ENCODE data around the gene NFATC2.

NFATC2 gene

DNA sequence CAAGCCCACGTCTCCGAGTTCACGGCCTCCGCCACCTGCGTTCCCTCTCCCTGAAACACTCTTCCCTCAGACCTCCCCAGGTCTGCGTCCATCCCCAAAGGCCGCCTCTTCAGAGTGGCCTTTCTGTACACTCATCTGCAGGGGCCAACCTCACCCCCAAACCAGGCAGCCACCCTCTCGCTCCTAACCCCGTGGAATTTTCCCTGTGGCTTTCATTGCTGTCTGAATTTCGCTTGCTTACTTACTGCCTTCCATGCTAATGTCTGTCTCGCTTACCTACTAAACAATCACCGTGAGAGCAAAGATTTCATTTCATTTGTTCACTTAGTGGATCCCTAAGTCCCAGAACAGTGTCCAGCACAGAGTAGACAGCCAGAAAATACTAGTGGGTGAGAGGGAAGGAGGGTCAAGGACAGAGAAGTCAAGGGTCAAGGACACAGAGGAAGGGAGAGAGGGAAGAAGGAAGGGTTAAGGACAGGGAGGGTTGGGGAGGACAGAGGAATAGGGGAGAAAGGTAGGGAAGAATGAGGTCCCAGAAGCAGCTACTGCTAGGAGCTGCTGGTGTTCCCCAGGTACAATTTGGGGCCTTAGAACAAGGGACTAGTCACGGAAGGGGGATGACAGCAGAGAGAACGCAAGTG, 114.7 kb downstream of the NFATC2 start:
- no peak for DNase-seq

DNA sequence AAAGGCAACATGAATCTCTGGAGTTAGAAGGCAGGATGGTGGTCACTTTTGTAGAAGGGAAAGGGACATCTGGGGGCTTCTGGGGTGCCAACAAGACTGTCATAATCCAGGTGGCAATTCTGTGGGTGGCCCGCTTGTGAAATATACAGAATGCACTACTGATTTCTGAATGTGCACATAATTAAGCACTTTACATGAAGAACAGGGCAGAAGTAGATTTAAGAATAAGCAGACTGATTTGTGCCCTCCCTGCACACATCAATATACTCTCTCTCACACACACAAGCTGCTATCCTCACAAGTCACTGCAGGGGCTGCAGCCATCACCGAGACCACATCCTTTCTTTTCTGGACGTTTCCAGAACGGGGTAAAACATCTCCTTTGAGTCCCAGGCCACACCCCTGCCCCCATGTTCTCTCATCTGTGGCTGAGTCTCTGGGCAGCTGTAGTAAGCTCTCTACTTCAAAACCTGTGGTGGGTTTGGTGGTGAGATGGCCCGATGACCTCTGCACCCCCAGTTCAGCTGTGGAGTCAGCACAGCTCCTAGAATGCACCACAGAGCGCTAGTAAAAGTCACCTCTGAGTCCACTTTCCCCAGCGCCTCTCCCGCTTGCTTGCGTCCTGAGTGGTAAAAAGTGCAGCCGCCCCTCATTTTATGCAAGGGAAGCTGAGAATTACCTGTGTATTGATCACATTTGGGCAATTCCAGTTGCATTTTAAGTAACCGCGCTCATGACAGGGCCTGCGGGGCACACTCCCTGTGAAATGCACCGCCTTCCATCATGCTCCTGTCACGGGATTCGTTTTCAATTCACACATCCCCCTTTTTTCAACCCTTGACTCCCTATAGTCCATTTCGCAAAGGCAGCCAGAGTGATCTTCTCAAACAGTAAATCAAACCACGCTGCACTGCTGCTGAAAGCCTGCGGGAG, 115.5 kb downstream of the NFATC2 start:
- DNase-seq, result no peak

DNA sequence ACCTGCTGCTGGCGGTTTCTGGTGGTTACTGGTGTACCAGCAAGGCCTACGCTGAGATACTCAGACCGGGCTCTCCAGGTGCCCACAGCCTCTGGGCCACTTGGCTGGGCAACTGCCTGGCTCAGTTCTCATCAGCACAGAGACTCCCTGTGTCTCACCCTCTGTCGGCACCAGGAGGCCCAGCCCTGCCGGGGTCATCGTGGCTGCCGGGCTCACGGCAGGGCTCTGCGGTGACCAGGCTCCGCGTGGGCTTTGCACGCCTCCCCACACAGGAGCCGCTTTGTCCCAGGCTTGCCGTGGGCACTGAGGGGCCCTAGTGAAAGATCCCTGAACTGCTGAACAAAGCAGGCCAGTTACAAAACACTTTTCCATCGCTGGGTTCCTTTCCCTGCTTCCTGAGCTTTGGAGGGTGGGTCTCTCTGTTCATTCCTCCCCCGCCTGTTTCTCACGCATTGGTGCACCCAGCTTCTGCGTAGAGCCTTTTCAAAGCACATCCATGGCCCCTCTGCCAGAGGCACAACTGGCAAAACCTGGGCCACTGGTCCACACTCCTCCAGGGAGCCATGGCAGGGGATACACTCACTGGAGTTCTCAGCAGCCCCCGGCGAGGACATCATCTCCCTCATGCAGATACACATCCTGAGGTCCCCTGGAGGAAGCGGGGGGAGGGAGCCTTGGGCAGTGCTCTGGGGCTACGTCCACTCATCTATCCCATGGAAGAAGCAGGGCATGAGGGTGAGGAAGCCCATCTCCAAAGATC, 117.0 kb downstream of the NFATC2 start:
- DNase-seq, result no peak

DNA sequence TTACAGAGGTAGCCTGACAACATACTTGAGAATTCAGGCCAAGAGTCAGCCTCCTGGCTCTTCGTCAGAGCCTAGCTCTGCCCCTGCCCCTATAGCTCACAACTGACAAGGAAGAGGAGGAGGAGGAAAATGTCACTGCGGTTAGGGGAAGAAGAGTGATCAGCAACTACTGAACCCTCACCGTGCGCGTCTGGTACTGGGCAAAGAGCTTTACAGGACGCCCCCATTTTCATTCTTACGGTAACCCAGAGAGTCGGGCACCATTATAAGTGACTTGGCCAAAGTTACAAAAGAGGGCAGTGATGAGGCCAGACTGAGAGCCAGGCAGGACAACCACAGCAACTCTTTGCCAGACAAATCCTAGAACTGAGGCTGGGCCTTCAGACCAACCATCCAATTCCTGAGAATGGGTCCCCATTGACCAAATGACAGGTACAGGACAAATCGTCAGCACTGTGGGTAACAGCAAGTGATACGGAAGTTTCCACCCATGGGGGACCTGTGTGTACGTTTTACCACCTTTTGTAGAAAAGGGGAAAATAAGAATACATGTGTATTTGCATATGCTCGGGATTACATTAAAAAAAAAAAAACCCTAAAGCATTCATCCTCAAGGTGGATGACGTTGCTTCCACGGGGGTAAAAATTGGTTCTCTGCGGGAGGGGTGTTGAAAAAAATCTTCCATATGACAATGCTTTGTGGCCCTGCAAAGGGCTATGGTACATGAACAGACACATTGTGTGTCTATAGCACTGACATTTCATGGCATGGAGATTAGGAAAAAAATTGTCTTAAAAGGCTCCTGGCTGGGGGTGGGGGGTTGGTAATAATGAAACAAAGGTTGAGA, 118.0 kb downstream of the NFATC2 start:
- DNase-seq, result no peak

DNA sequence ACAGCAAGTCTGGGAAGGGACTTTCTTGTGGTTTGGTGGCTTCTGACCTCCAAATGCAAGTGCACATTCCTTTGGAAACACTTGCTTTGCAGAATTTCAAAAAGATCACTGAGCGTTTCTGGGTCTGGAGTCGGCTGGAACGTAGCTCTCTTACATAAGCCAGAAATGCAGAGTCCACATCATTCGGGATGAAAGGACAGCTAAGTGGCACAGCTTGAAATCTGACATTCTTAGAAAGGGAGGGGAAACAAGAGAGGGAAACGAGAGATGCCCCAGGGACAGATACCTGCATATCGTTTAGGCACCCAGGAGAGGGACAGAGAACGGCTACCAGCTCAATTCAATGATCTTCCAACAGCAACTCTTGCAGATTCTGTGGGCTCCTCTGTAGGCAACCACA, 118.7 kb downstream of the NFATC2 start:
- DNase-seq, result no peak

DNA sequence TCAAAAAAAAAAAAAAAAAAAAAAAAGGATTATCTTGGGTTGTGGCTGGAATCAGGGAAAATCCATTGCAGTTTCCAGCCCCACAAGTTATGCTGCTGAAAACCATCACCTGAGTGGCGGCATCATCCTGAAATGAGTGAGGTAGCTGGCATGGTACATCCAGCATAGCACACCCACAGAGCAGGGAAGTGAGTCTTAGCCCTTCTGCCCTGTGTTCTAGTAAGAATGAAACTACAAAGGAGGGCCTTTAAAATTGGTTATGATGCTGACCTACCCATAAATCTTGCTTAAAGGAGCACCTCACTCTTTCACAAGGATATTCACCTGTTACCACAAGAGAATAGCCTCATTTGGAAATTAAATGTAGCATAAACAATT, 119.2 kb downstream of the NFATC2 start:
- DNase-seq, result no peak

DNA sequence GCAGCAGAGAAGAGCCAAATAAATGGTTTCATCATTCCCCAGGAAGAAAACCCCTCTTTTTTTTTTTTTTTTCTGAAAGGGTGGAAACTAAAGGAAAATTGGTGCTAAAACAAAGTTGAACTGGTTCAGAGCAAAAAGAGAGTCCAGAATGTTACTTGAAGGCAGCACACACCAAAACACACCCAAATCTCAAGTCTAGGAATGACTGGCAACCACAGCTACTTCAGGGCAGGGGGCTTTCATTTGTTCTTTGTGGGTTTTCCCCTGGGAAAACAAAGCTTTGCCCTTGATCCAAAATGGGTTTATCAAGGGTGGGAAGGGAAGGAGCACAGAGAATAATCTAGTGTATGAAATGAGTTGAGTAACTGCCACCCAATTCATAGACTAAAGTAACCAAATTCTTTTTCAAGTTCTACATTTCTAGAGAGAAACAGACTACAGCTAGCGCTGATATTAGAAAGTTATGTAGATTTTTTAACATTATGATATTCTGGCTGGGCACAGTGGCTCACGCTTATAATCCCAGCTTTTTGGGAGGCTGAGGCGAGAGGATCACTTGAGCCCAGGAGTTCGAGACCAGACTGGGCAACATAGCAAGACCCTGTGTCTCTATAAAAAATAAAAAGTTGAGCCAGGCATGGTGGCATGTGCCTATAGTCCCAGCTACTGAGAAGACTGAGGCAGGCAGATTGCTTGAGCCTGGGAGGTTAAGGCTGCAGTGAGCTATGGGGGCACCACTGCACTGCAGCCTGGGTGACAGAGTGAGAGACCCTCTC, 119.8 kb downstream of the NFATC2 start:
- no peak for DNase-seq

DNA sequence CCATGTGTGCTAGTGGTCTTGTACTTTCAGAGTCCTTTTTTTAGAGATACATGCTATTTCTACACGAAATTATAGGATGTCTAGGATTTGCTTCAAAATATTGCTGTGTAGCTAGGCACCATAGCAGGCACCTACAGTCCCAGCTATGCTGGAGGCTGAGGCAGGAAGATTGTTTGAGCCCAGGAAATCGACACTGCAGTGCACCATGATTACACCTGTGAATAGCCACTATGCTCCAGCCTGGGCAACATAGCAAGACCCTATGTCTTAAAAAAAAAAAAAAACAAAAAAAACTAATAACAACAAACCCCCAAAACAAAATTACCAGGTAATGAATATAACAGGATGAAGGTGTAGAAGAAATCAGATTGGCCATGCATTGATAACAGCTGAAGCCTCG, 121.7 kb downstream of the NFATC2 start:
- DNase-seq, result no peak

DNA sequence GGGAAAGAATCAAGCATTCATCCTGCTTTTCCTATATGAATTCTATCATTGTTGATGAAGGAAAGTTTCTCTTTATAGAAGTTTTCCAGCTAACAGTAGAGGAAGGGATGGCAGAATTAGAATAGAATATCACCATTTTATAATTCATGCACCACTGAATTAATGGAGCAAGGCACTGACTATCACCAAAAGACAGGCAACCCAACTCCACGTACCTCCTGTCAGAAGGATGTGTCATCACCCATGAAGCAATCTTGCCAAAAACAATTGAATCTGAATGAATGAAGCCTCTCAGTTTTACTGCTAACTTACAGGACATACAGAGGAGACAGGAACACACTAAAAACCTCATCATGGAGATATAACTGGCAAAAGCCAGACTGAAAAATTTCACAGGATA, 122.4 kb downstream of the NFATC2 start:
- no peak for DNase-seq

DNA sequence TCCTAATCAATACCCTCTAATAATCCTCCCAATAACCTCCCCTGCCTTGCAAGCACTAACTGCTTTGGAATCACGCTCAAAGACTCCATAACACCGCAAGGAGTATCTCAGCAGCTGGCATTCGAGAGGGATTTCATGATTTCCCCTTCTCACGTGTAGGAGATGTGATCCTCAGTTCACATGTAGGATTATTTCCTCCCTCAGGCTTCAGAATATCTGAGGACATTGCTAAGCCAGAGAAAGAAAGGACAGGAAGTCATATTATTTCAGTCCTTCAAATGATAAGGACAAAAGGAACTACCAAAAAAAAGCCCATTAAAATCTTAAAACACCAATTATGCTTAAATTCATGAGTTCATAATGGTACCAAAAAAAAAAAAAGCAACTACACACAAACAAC, 122.9 kb downstream of the NFATC2 start:
- no peak for DNase-seq

DNA sequence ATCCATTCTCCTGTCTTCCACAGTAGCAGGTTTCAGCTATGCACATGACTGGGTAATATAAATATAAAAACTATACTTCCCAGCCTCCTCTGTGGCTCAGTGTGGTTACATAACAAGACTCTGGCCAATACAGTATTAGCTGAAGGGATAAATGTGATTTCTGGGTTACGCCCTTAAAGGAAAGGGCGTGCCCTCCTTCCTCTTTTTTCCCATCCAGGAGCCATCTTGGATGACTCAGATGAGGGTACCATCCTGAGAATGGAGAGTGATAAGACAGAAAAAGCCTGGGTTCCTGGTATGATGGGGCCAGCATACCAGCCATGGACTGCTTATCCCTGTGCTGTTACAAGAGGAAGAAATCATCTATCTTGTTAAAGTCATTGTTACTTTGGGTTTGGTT, 123.3 kb downstream of the NFATC2 start:
- no peak for DNase-seq

DNA sequence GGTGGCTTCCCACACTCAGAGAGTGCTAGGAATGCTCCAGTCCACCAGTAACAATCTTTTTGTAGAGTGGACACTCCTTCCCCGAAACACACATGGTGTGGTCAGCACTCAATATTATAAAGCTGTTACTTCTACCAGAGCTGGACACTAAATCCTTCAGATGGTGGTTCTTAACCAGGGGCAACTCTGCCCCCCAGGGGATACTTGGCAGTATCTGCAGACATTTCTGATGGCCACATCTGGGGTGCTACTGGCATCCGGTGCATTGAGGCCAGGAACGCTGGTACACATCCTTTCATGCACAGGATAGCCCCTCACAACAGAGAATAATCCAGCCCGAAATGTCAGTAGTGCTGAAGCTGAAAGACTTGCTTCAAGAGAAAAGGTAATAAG, 124.4 kb downstream of the NFATC2 start:
- no peak for DNase-seq

DNA sequence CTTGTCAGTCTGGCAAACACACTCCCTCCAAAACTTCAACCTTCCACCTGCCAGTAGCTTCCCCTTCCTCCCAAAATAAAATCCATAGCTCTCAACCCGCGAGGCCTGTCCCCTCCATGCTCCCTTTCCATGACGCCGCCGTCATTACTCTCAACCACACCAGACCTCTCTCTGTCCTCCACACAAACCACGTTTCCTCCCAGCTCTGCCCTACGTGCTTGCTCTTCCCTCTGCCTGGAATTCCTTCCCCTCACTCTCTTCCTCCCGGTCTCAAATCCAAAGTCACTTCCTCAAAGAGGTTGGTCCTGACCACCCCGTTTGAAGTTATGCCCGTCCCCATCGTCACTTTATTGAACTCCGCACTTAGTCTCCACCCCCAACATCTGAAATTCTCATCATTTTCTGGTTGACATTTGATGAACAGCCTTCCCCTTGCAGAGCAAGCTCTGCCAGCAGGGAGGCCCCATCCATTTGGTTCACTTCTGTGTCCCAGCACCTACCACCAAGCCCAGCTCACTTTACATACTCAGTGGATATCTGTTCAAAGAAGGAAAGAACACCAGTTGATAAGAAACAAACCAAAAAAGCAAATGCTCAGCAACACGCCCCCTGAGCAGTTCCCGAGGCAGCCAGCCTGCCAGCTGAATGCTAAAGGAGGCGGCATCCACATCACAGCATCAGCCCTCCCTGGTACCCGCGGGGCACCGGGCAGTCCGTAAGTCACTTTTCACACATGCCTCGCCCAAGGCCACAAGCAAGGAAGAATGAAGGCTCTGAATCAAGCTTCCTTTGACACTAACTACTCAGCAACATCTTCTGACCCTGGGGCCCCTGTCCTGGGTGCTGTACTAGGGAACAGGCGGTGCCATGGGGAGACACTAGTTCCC, 125.0 kb downstream of the NFATC2 start:
- DNase-seq, result peak; percentile 70

DNA sequence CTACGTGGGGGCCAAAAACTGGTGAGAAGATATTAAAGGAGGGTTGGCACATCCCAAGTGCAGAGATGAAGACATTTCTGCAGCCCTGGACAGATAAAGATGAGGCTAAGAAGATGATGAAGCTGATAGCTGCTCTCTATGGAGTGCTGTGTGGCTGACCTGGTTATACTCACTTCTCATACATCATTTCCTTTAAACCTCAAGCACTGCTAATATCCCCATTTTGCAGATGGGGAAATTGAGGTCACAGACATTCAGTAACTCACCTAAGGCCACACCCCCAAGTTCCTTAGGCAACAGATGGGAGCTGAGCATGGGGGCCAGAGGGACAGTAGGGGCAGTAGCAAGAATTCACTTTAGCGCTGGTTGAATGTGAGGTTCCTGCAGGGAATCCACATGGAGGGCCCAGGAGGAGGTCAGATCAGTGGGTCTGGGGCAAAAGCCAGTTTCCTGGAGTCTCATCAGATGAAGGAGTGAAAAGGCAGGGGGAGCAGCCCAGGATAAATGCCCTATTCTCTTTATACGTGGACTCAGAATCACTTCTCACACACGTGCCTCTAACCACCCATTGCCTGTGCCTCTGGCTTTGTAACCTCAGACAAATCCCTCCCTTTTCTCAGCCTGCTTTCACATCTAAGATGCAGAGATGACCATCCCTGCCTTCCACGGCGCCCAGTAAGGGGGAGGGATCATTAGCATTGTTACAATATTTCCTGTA, 125.8 kb downstream of the NFATC2 start:
- no peak for DNase-seq

DNA sequence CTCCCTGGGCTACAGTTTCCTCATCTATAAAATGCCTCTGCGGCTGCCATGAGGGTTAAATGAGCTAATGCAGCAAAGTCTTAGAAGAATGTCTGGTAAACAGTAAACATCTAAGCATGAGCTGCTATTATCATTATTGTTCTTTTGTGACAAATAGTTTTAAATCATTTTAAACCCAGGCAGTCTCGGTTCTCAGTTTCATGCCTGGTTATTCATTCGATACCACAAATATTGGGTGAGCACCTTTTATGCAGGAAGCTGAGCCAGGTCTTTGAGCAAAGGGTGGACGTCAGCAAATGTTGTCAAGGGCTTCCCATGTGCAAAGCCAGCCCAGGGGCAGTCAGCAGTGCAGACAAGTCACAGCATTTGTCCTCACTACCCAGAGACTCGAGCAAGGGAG, 128.7 kb downstream of the NFATC2 start:
- DNase-seq, result no peak

DNA sequence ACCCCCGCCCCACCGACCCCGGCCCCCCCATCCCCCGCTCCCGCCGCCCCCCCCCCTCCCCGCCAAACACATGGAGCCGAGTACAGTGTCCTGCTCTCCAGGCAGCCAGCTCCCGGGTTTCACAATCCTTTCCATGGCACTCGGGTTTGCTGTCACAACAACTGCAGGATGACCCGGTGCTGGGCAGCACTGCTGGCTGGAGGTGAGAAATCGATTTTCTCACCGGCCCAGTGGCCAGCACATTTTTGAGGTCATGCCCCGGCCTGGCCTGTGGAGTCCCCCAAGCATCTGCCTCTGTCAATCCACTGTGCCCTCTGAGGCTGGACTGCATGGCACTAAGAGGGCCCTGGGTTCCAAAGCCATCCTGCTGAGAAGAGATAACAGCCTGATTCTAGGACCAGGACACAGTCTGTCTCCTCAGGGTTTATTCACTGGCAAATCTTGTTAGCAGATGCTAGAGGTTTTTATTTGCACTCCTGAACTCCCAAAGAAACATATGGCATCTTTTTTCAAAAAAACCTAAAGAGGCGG, 129.5 kb downstream of the NFATC2 start:
- peak; percentile 76 for DNase-seq

DNA sequence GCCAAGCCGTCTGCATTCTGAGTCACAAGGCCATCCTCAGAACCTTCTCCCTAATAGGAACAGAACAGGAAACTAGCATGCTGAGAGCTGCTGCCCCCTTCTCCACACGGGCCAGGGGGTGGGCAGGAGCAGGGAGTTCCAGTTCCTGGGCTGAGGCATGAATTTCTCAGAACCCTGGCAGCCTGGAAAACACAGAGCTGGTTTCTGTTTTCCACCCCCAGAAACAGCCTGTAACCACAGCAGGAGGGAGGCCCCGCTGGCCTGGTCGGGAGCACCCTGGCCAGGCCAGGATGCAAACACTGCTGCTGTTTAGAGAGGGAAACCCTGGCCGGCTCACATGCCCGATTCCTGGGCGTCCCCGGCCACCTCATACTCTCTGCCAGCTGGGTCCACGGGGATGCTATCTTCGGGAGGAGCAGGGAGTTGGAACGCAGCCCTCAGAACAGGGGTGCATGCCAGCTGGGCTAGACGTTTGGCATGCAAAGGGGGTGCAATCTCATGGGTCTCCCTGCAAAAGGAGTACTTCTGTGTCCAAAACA, 130.1 kb downstream of the NFATC2 start:
- peak; percentile 88 for DNase-seq

DNA sequence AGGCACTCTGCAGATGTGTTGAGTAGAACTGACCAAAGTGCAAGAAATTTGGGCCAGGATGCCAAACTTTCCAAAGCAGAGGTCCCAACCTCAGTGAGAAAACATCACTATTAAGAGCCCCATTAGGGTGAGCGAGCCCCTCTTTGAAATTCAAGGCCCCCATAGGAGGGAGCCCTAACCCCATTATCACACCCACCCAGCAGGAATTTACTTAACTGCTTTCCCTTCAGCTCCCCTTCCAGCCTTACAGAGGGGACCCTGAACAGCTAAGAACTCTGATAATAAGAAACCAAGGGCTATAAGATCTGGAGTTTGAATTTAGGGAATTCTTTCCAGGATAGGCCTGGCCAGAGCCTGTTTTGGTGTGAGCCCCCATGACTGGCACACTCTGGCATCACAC, 130.6 kb downstream of the NFATC2 start:
- DNase-seq, result no peak

DNA sequence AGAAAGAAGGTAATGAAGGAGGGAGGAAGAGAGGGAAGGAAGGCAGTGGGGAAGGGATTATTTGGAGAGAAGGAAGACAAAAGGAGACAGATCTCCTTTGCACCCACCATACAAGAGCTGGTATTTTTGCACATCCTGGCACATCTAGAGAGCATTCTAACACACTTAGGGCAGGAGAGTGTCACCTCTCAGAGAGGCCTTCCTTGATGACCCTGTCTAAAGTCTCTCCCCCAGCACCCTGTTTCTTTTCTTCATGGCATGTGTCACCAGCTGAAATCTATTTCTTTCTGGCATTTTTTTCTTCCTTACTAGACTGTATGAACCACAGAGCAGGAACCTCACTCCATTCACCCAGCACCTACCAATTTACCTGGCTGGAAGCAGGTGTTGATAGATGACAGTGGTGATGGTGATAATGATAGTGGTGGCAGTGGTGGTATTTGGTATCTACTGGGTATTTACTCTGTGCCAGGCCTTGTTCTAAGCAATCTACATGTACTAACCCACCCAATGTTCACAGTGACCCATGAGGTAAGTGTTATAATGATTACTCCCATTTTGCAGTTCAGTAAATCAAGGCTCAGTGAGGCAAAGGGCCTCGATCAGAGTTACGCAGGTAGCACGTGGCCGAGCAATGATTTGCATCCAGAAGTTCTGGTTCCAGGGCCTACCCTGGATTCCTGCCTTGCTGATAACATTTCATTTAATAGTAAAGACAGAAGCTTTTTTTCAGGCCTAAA, 131.8 kb downstream of the NFATC2 start:
- no peak for DNase-seq

Measured in femur (tissue), 1 donor.